Thymus (tissue), 11 donors: Measurements from ENCODE around the gene SCYL3. TPM values are rescaled to one million over a fixed set of nuclear protein-coding genes. Genes with fewer than 3 reads are reported as not detected.
A peak's percentile ranks its signal among the peaks of the same experiment; 100 is the strongest.
"Not testable (repeated sequence)": the region's sequence is repeated elsewhere in the genome, so short reads cannot be mapped to it uniquely, and the experiment has no call there.

Source experiments
- DNase-seq, 9 donors: peaks; one replicate each; pipeline ENCODE4 v3.0.0-alpha.2; 2013; ENCODE audit warnings: low spot score in 9 of 9, low read depth in 6 of 9, missing footprints in 1 of 9
- H3K27ac ChIP-seq, 2 donors: one replicate each; pipeline ENCODE4 v1.5.1; 2013; ENCODE audit warnings: control low read depth in 1 of 2, low read depth in 1 of 2, low read length in 1 of 2, mild to moderate bottlenecking in 1 of 2, moderate library complexity in 1 of 2
- H3K27me3 ChIP-seq, 2 donors: one replicate each; pipeline ENCODE4 v1.5.1; 2013; ENCODE audit warnings: low read length in 1 of 2; ENCODE audit not compliant: control insufficient read depth in 2 of 2, insufficient read depth in 1 of 2
- H3K36me3 ChIP-seq, 2 donors: one replicate each; pipeline ENCODE4 v1.5.1; 2013; ENCODE audit warnings: low read length in 1 of 2, mild to moderate bottlenecking in 1 of 2, moderate library complexity in 1 of 2; ENCODE audit not compliant: control insufficient read depth in 2 of 2, insufficient read depth in 2 of 2
- H3K4me1 ChIP-seq, 2 donors: one replicate each; pipeline ENCODE4 v1.5.1; 2013; ENCODE audit warnings: low read length in 2 of 2; ENCODE audit not compliant: control insufficient read depth in 2 of 2, insufficient read depth in 2 of 2
- H3K4me3 ChIP-seq, 2 donors: one replicate each; pipeline ENCODE4 v1.5.1; 2013; ENCODE audit warnings: low read length in 2 of 2, control low read depth in 1 of 2, mild to moderate bottlenecking in 1 of 2
- H3K9me3 ChIP-seq, 2 donors: one replicate each; pipeline ENCODE4 v1.5.1; 2013; ENCODE audit warnings: low read length in 1 of 2, mild to moderate bottlenecking in 1 of 2; ENCODE audit not compliant: control insufficient read depth in 2 of 2, insufficient read depth in 1 of 2
- WGBS: extraction: QIAGEN DNeasy Blood & Tissue Kit; methylation state at CpG from one replicate; pipeline ENCODE4 v1.1.7; 2013; 5-methylcytosine and 5-hydroxymethylcytosine counted together
- polyA plus RNA-seq: library from polyadenylated mRNA; stranded (reverse); fragments of 200-250 nt; gene quantifications from one replicate; pipeline ENCODE4 v1.2.3, GENCODE V29; 2013
- total RNA-seq: library from RNA; stranded (reverse); fragments of 120-200 nt; gene quantifications from one replicate; pipeline ENCODE4 v1.2.4, GENCODE V29; 2013
- donor health status: healthy.

Gene SCYL3
- total and polyA plus RNA-seq, 2 donors = 10.0 to 13.5 TPM

DNA sequence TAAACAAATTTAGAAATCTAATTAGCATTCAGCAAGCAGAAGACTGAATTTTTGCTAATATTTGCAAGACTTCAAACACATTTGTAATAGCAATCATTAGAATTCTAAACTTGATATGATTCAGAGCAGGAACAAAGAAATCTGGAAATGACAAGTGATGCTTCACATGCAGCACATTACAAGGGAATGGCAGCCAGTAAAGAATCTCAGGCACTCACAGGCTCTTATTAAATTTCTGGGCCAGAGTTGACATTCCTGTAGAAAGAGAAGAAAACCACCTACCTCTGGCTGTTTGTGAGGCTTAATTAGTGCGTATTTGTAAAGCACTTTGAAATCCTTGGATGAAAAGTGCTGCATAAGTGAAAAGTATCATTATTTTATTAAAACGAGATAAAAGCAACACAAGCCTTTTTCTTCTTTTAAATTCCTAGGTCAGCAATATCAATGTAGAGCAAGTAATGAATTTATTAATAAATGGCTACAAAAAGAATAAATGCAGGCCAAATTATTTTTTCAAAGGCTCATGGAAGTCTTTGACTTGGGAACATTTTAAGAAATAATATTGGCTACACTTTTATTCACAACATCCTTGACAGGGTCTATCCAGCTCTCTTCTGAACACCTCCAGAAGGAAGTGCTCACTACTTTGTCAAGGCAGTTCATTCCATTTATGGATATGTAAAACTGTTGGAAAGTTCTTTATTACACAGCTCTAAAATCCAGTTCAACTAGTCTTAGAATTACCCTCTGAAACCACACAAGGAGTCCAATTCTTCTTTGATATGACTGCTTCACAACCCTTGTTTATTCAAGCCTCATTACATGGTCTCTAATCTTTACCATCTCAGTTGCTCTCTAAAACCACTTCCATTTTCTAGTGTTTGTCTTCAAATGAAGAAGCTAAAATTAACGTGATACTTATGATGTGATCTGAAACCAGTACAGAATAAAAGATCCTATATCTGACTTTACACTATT is 32.1 kb upstream of the SCYL3 start:
- no peak overlapping the region for H3K27ac ChIP-seq
- H3K27me3 ChIP-seq = no peaks in the 10 kb centered on the region
- no peaks in the 10 kb centered on the region for H3K9me3 ChIP-seq
- 64% methylated on average over 3 of the region's 3 CpGs for WGBS
- DNase-seq = peak in 3 of 9 donors; percentile 2 to 38 (median 2)
- no peaks in the 10 kb centered on the region for H3K36me3 ChIP-seq
- H3K4me1 ChIP-seq = no peaks in the 10 kb centered on the region
- H3K4me3 ChIP-seq = no peak overlapping the region

DNA sequence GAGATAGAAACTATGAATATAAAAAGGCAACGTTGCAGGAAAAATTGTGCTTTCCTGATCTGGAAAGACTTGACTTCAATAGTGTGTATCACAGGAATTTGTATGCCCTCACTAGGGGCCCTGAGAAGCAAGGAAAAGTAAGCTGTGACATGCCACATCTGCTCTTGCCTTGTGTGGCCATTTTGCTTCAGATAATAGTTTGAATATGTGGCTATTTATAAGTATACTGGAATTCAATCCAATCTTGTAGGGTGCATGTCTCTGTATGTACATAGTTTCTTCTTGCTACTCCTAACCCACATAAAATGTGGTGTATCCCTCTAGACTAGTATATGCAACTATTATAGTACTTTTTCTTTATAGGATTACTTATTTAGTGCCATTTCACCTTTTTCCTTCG is 31.1 kb upstream of the SCYL3 start:
- WGBS = 94% methylated on average over 2 of the region's 2 CpGs
- no peak overlapping the region for H3K27ac ChIP-seq
- H3K4me3 ChIP-seq = no peak overlapping the region
- H3K9me3 ChIP-seq = no peaks in the 10 kb centered on the region
- no peaks in the 10 kb centered on the region for H3K27me3 ChIP-seq
- no peaks in the 10 kb centered on the region for H3K36me3 ChIP-seq
- no peak for DNase-seq
- H3K4me1 ChIP-seq = no peaks in the 10 kb centered on the region

DNA sequence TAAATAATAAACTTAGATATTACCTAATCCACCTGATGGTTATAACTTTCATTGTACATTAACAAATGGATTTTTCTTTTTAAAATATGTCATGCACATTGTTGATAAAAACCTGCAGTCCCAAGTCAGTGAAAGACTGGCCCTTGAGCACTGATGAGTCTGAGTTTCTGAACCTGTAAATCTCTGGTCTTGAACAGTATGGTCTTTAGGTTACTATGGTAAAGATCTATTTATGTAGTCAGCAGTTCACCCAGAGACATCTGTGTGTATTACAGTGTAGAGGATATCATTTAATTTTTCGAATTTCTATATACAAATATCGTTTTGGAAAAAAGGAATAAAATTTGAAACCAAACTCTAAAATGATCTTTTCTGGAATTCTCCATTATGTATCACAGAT is 30.4 kb upstream of the SCYL3 start:
- no peak overlapping the region for H3K27ac ChIP-seq
- H3K27me3 ChIP-seq = no peaks in the 10 kb centered on the region
- 97% methylated on average over 2 of the region's 2 CpGs for WGBS
- no peaks in the 10 kb centered on the region for H3K36me3 ChIP-seq
- H3K4me1 ChIP-seq = no peaks in the 10 kb centered on the region
- DNase-seq = no peak
- no peaks in the 10 kb centered on the region for H3K9me3 ChIP-seq
- H3K4me3 ChIP-seq = no peak overlapping the region

DNA sequence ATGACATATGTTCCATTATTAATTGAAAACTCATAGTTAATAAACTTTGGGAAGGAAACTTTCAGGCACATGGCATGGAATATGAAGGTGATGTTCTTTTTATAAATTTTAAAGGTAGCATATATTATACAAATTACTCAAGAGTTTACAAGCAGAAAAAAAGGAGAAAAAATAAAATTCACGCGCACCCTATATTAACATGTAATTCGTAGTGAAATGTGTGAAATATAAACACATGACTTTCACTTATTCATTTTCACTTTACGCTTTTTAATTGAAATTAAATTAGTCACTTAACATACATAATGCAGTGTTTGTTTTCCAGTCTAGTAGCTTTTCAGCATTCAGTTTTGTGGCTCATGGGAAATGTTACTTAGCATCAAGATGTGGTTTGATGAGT is 27.4 kb upstream of the SCYL3 start:
- Histone ChIP-seq H3K4me1 (no peaks in the 10 kb centered on the region), H3K36me3 (no peaks in the 10 kb centered on the region), H3K9me3 (no peaks in the 10 kb centered on the region), H3K27me3 (no peaks in the 10 kb centered on the region), H3K4me3 (no peak overlapping the region), H3K27ac (no peak overlapping the region)
- DNase-seq = no peak
- WGBS = 98% methylated on average over 4 of the region's 4 CpGs

DNA sequence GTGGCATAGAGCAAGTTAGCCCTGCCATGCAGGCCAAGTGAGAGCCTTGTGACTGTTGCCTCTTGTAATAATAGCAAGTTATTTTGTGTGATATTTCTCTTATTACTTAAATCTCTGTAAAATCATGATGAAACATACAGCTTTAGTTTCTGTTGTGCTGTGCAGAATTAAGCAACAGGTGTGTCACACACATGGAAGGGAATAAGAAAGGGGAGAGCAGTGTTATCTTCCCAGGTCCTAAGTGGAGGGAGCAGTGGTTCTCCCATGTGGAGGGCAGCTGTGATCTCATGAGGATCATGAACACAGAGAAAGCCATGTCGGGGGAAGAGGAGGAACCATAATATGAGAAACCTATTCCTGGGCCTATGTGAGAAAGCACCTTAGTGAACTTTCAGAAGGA is 25.2 kb upstream of the SCYL3 start:
- no peak for DNase-seq
- 96% methylated on average over 1 of the region's 1 CpG for WGBS
- Histone ChIP-seq H3K27ac (no peak overlapping the region), H3K4me1 (no peaks in the 10 kb centered on the region), H3K36me3 (no peaks in the 10 kb centered on the region), H3K4me3 (no peak overlapping the region), H3K9me3 (no peaks in the 10 kb centered on the region), H3K27me3 (no peaks in the 10 kb centered on the region)

DNA sequence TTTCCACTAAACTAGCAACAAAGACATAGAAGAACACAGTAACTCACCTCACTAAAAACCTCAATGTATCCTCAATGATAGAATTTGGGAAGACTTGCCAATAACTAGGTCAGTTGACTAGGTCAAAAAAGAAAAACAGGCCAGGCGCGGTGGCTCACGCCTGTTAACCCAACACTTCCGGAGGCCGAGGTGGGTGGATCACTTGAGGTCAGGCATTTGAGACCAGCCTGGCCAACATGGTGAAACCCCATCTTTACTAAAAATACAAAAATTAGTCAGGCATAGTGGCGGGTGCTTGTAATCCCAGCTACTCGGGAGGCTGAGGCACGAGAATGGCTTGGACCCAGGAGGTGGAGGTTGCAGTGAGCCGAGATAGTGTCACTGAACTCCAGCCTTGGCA is 24.5 kb upstream of the SCYL3 start:
- H3K4me1 ChIP-seq, H3K9me3 ChIP-seq, H3K36me3 ChIP-seq, H3K27me3 ChIP-seq, H3K4me3 ChIP-seq, H3K27ac ChIP-seq, DNase-seq: not testable (repeated sequence)
- WGBS = 97% methylated on average over 9 of the region's 9 CpGs

DNA sequence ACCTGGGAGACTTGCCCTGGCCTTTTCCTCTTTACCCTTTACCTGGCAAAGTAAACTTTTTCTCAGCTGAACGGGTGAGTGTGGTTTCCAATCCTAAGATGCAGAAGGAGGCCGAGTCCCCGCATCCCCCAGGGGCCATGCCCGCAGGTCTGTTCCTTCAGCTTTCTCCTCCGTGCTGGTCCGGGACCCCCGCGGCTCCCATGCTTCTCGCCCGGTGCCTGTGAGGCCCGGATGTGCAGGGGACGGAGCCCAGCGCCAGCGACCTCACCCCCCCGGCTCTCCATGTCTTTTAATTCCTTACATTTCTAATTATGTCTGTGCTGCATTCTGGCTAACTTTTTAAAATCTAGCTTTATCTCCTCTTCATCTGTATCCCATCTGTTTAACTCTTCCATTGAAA is 21.5 kb upstream of the SCYL3 start:
- WGBS = 82% methylated on average over 15 of the region's 15 CpGs
- H3K9me3 ChIP-seq = no peaks in the 10 kb centered on the region
- no peak overlapping the region for H3K4me3 ChIP-seq
- H3K4me1 ChIP-seq = no peaks in the 10 kb centered on the region
- H3K27ac ChIP-seq = no peak overlapping the region
- H3K27me3 ChIP-seq = no peaks in the 10 kb centered on the region
- H3K36me3 ChIP-seq = no peaks in the 10 kb centered on the region
- DNase-seq = no peak

DNA sequence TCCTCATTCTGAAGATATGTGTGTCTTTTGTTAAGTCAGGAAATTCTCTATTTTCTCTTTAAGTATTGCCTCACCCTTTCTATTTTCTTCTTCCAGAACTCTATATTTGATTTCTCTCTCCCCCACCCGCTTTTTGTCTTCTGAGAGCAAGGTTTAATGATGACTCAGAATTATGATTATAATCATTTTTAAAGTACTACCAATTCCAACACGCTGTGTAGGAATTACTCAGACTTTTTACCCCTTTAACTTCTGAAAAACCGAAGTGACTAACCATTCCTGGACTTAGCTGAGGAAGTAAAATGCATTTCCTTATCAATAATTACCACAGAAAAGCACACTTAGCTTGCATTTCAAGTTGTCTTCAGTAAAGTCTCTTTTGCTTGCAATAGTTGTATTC is 20.8 kb upstream of the SCYL3 start:
- Histone ChIP-seq H3K36me3 (no peaks in the 10 kb centered on the region), H3K4me3 (no peak overlapping the region), H3K27ac (no peak overlapping the region), H3K4me1 (no peaks in the 10 kb centered on the region), H3K27me3 (no peaks in the 10 kb centered on the region), H3K9me3 (no peaks in the 10 kb centered on the region)
- WGBS = 90% methylated on average over 3 of the region's 3 CpGs
- no peak for DNase-seq

DNA sequence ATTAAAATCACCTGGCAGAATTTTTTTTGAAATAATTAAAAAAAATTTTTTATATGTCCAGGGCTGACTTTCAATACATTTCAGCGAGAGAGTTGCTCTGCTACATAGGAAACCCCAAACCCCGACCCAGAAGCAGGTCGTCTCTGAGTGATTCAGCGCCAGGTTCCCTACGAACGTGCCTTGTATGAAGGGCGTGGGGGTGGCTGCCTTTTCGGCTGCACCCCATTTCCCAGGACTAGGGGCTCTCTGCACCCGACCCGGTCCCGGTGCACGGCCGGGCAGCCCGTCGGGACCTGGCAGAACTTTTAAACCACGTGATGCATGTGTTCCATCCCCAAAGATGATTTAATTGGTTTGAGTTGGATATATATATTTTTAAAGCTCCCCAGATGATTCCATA is 15.8 kb upstream of the SCYL3 start:
- Histone ChIP-seq H3K36me3 (no peaks in the 10 kb centered on the region), H3K9me3 (no peaks in the 10 kb centered on the region), H3K27me3 (no peaks in the 10 kb centered on the region), H3K4me3 (no peak overlapping the region), H3K4me1 (no peaks in the 10 kb centered on the region), H3K27ac (no peak overlapping the region)
- 97% methylated on average over 16 of the region's 16 CpGs for WGBS
- DNase-seq = no peak
